Gastroesophageal sphincter (tissue), 3 donors: ENCODE results near the gene COL11A1.

ENCODE experiments used
- CTCF ChIP-seq, 4 experiments: fragments of 200-600 bp in 2 of 4; fragments of 450-650 bp in 2 of 4; sonication (generic) in 1 of 4; IDR thresholded peaks; one replicate each; pipeline ENCODE4 v1.5.1; 2017 to 2019; ENCODE audit warnings: antibody characterized with exemption in 4 of 4, mild to moderate bottlenecking in 2 of 4, moderate library complexity in 2 of 4
- POLR2AphosphoS5 ChIP-seq: sonication (generic); formaldehyde crosslinking; IDR thresholded peaks from one replicate; pipeline ENCODE4 v1.6.1; 2017; ENCODE audit warnings: antibody characterized with exemption

- no peak for TF ChIP-seq POLR2AphosphoS5
- no peak for TF ChIP-seq CTCF (IDR thresholded peaks at IDR 0.05)
Observed at GRCh38 chr1:102836991-102837390, 271.3 kb downstream of the COL11A1 start.
